Stimulated activated CD8-positive, alpha-beta memory T cell treated with anti-CD3 and anti-CD28 coated beads, Interleukin-2, amount 100 ng/mL, for 48 hours (primary cell): ENCODE data around the gene KLHL13.
"Not testable (repeated sequence)": the region's sequence is repeated elsewhere in the genome, so short reads cannot be mapped to it uniquely, and the experiment has no call there.

Experiments
- DNase-seq, 2 donors: peaks; one replicate each; pipeline ENCODE4 v3.0.0-alpha.2; 2020; ENCODE audit warnings: low read depth in 2 of 2

The KLHL13 gene

GRCh38 chrX:117992192-117992723 is 124.4 kb downstream of the KLHL13 start:
- DNase-seq, result no peak

GRCh38 chrX:117990438-117990837 is 126.2 kb downstream of the KLHL13 start:
- DNase-seq, result no peak

GRCh38 chrX:117989512-117989911 is 127.1 kb downstream of the KLHL13 start:
- DNase-seq, result no peak

- no peak for DNase-seq
Measured at GRCh38 chrX:117987373-117987772, 129.2 kb downstream of the KLHL13 start.

- DNase-seq, result no peak
Measured at GRCh38 chrX:117985241-117985640, 131.4 kb downstream of the KLHL13 start.

GRCh38 chrX:117982694-117983392 is 133.8 kb downstream of the KLHL13 start:
- DNase-seq, result no peak

GRCh38 chrX:117978402-117978801 is 138.2 kb downstream of the KLHL13 start:
- no peak for DNase-seq

GRCh38 chrX:117977526-117977925 is 139.1 kb downstream of the KLHL13 start:
- DNase-seq, result no peak

GRCh38 chrX:117973110-117973807 is 143.4 kb downstream of the KLHL13 start:
- no peak for DNase-seq

- no peak for DNase-seq
Measured at GRCh38 chrX:117972711-117973109, 143.9 kb downstream of the KLHL13 start.

- no peak for DNase-seq
Measured at GRCh38 chrX:117969782-117970181, 146.8 kb downstream of the KLHL13 start.

GRCh38 chrX:117969328-117969727 is 147.3 kb downstream of the KLHL13 start:
- DNase-seq, result no peak

GRCh38 chrX:117959045-117959444 is 157.6 kb downstream of the KLHL13 start:
- DNase-seq, result no peak

GRCh38 chrX:117957128-117957527 is 159.5 kb downstream of the KLHL13 start:
- DNase-seq, result no peak

- not testable (repeated sequence) for DNase-seq
Measured at GRCh38 chrX:117939296-117939695, 177.3 kb downstream of the KLHL13 start.

GRCh38 chrX:117936118-117936517 is 180.5 kb downstream of the KLHL13 start:
- DNase-seq, result no peak

GRCh38 chrX:117930116-117930515 is 186.5 kb downstream of the KLHL13 start:
- DNase-seq, result not testable (repeated sequence)

- DNase-seq, result no peak
Measured at GRCh38 chrX:117919755-117920154, 196.9 kb downstream of the KLHL13 start.

GRCh38 chrX:117910216-117910615 is 206.4 kb downstream of the KLHL13 start:
- no peak for DNase-seq

- no peak for DNase-seq
Measured at GRCh38 chrX:117898226-117898625, 218.4 kb downstream of the KLHL13 start.

GRCh38 chrX:117895418-117895817 is 221.2 kb downstream of the KLHL13 start:
- DNase-seq, result no peak

GRCh38 chrX:117892469-117892868 is 224.1 kb downstream of the KLHL13 start:
- no peak for DNase-seq

GRCh38 chrX:117871796-117872195 is 244.8 kb downstream of the KLHL13 start:
- no peak for DNase-seq
